Loucy (cell line): ENCODE data around the gene TPCN1.

Experiments
- H2AFZ ChIP-seq: fragments of 200-600 bp; sonication (generic); 2 replicates; pipeline ENCODE4 v1.6.0; 2016; ENCODE audit warnings: antibody characterized with exemption, mild to moderate bottlenecking, low read length, moderate library complexity
- H3F3A ChIP-seq: fragments of 200-600 bp; 2 replicates; pipeline ENCODE4 v1.6.0; 2016; ENCODE audit warnings: antibody characterized with exemption, low read depth, mild to moderate bottlenecking
- H3K27me3 ChIP-seq: fragments of 200-600 bp; sonication (generic); 2 replicates; pipeline ENCODE4 v1.6.1; 2014; ENCODE audit warnings: low read length, mild to moderate bottlenecking; ENCODE audit not compliant: insufficient read depth, poor library complexity, severe bottlenecking
- H3K36me3 ChIP-seq: fragments of 200-600 bp; sonication (generic); 2 replicates; pipeline ENCODE4 v1.6.1; 2016; ENCODE audit warnings: low read length; ENCODE audit not compliant: insufficient read depth
- H3K4me1 ChIP-seq: fragments of 200-600 bp; sonication (generic); 2 replicates; pipeline ENCODE4 v1.5.1; 2014; ENCODE audit warnings: low read length, mild to moderate bottlenecking; ENCODE audit not compliant: insufficient read depth, poor library complexity, severe bottlenecking
- H3K4me2 ChIP-seq: fragments of 200-600 bp; sonication (generic); 2 replicates; pipeline ENCODE4 v1.6.0; 2014; ENCODE audit warnings: antibody characterized with exemption, low read length, low read depth, mild to moderate bottlenecking; ENCODE audit not compliant: poor library complexity, severe bottlenecking
- H3K4me3 ChIP-seq: fragments of 200-600 bp; sonication (generic); 2 replicates; pipeline ENCODE4 v1.5.1; 2014; ENCODE audit warnings: low read length, mild to moderate bottlenecking, mixed read lengths; ENCODE audit not compliant: poor library complexity, severe bottlenecking
- H3K79me2 ChIP-seq: fragments of 200-600 bp; sonication (generic); 2 replicates; pipeline ENCODE4 v1.6.1; 2014; ENCODE audit warnings: low read length; ENCODE audit not compliant: insufficient read depth
- H3K9ac ChIP-seq: fragments of 200-600 bp; sonication (generic); 2 replicates; pipeline ENCODE4 v1.6.0; 2014; ENCODE audit warnings: mild to moderate bottlenecking, low read depth, low read length, moderate library complexity; ENCODE audit not compliant: poor library complexity, severe bottlenecking
- H3K9me2 ChIP-seq: fragments of 200-600 bp; sonication (generic); replicated peaks from 2 replicates; pipeline ENCODE4 v1.6.1; 2016; ENCODE audit warnings: low read depth, low read length, mixed read lengths
- H3K9me3 ChIP-seq: fragments of 200-600 bp; sonication (generic); 2 replicates; pipeline ENCODE4 v1.6.1; 2014; ENCODE audit warnings: mild to moderate bottlenecking, antibody characterized with exemption, low read length, low read depth; ENCODE audit not compliant: insufficient read depth
- H4K20me1 ChIP-seq: fragments of 200-600 bp; sonication (generic); 2 replicates; pipeline ENCODE4 v1.6.0; 2014; ENCODE audit warnings: antibody characterized with exemption, low read length, mild to moderate bottlenecking; ENCODE audit not compliant: insufficient read depth, poor library complexity, severe bottlenecking
- CTCF ChIP-seq: fragments of 200-600 bp; sonication (generic); conservative IDR thresholded peaks from 2 replicates; pipeline ENCODE4 v1.5.1; 2014; ENCODE audit warnings: mild to moderate bottlenecking, antibody characterized with exemption, low read length
- EZH2phosphoT487 ChIP-seq: fragments of 200-600 bp; IDR thresholded peaks from 2 replicates; pipeline ENCODE4 v1.6.1; 2018; ENCODE audit warnings: antibody characterized with exemption, mild to moderate bottlenecking, moderate library complexity, borderline replicate concordance

TPCN1 gene

GRCh38 chr12:113292091-113292490 lies 70.8 kb downstream of the TPCN1 start:
- Histone ChIP-seq H3F3A (no peaks in the 10 kb centered on the region), H3K27me3 (no peaks in the 10 kb centered on the region), H3K9ac (no peak overlapping the region), H3K4me2 (no peak overlapping the region), H3K4me3 (no peak overlapping the region), H3K36me3 (no peaks in the 10 kb centered on the region), H3K9me2 (no peaks in the 10 kb centered on the region), H3K4me1 (no peaks in the 10 kb centered on the region), H4K20me1 (no peaks in the 10 kb centered on the region), H3K9me3 (no peaks in the 10 kb centered on the region), H3K79me2 (no peaks in the 10 kb centered on the region), H2AFZ (no peak overlapping the region)
- TF ChIP-seq CTCF (no peak), EZH2phosphoT487 (no peak)

GRCh38 chr12:113292547-113292946 lies 71.3 kb downstream of the TPCN1 start:
- Histone ChIP-seq H3K4me2 (no peak overlapping the region), H2AFZ (no peak overlapping the region), H3K36me3 (no peaks in the 10 kb centered on the region), H3K79me2 (no peaks in the 10 kb centered on the region), H3K9me3 (no peaks in the 10 kb centered on the region), H4K20me1 (no peaks in the 10 kb centered on the region), H3K4me3 (no peak overlapping the region), H3F3A (no peaks in the 10 kb centered on the region), H3K9ac (no peak overlapping the region), H3K9me2 (no peaks in the 10 kb centered on the region), H3K4me1 (no peaks in the 10 kb centered on the region), H3K27me3 (no peaks in the 10 kb centered on the region)
- TF ChIP-seq EZH2phosphoT487 = no peak
- TF ChIP-seq CTCF = no peak

- Histone ChIP-seq H3K36me3 (no peaks in the 10 kb centered on the region), H3K9ac (no peak overlapping the region), H3K4me3 (no peak overlapping the region), H3F3A (no peaks in the 10 kb centered on the region), H3K27me3 (no peaks in the 10 kb centered on the region), H3K4me1 (no peaks in the 10 kb centered on the region), H4K20me1 (no peaks in the 10 kb centered on the region), H2AFZ (no peak overlapping the region), H3K9me3 (no peaks in the 10 kb centered on the region), H3K9me2 (no peaks in the 10 kb centered on the region), H3K4me2 (no peak overlapping the region), H3K79me2 (no peaks in the 10 kb centered on the region)
- TF ChIP-seq EZH2phosphoT487 = no peak
- TF ChIP-seq CTCF = no peak
Observed at GRCh38 chr12:113293100-113293499, 71.8 kb downstream of the TPCN1 start.
